Measurements from ENCODE around the gene NKX2-4. TPM values are rescaled to one million over a fixed set of nuclear protein-coding genes. Genes with fewer than 3 reads are reported as not detected.
"Not testable (repeated sequence)": the region's sequence is repeated elsewhere in the genome, so short reads cannot be mapped to it uniquely, and the experiment has no call there.

Gene NKX2-4
- total RNA-seq, 5 donors from 2014 or later (not counting 1 experiment from before 2014, with no cell fraction given) = not detected

DNA sequence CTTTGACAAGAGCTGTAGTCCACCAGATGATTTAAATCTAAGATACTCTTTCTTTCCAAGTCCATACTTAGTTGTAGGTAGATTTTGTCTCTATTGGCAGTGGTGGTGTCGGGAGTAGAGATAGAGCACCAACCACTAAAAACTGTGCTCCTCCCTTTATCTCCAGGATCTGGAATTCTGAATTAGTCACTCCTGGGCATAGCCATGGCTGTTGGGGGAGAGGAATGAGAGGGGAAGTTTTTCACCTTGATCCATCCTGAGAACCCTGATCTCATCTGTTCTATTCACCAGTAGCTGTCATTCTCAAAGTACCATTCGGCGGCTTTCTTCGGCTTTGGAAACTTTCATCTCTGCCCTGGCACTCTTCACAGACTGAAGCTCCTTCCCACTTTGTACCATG lies 35.6 kb upstream of the NKX2-4 start:
- Histone ChIP-seq H3K36me3 (ENCODE audit: control insufficient read depth in 2 of 2, extremely low read depth in 1 of 2, insufficient read depth in 1 of 2, low read length in 1 of 2) (no peaks in the 10 kb centered on the region), H3K4me3 (ENCODE audit: control insufficient read depth in 1 of 2, extremely low read depth in 1 of 2, low read length in 1 of 2) (no peak overlapping the region), H3K4me1 (ENCODE audit: control insufficient read depth in 1 of 2, extremely low read depth in 1 of 2, insufficient read depth in 2 of 2, low read length in 2 of 2) (no peaks in the 10 kb centered on the region), H3K27ac (ENCODE audit: low read length) (no peak overlapping the region), H3K9me3 (no peaks in the 10 kb centered on the region), H3K27me3 (replicated peaks in 1 of 2; ENCODE audit: control insufficient read depth in 2 of 2, extremely low read depth in 1 of 2, insufficient read depth in 2 of 2, low read length in 1 of 2) (peaks cover 2 to 13% of the 10 kb centered on the region in 2 experiments)
- Mint-ChIP-seq H3K4me3 (no peak overlapping the region), H3K36me3 (no peaks in the 10 kb centered on the region), H3K27me3 (peaks cover 41 to 52% of the 10 kb centered on the region in 2 donors), H3K4me1 (no peaks in the 10 kb centered on the region), H3K9me3 (no peaks in the 10 kb centered on the region), H3K27ac (no peak overlapping the region)
- DNase-seq (no peak), ATAC-seq (replicated peaks in 1 of 4) (no peak)
- WGBS (ENCODE audit: insufficient coverage) = 94% methylated on average over 3 of the region's 4 CpGs
- ChIA-PET CTCF (interaction anchor here (0.7 to 1.4 kb wide), 2 partner anchors 72 to 197 kb away, joined by 3 read pairs; no protein-coding TSS in a partner anchor), POLR2A (no interaction called here)

DNA sequence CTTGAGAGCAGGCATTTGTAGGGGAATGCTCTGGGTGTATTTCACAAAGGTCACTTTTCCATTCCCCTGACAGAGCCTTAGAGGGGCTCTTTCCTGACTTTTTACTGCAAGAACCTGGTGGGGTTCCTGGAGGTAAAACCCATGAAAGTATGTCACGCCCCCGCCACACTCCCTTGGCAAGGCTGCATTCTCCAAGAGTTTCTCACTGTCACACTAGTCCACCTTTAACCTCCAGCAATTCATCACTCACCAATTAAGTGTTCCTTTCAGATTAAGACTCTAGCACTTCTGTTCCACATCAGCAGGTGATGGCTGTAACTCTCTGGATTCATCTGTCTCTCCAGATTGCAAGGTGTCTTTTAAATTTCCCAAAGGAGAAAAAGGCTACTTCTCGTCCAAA lies 32.7 kb upstream of the NKX2-4 start:
- Mint-ChIP-seq H3K4me3 (no peak overlapping the region), H3K4me1 (no peaks in the 10 kb centered on the region), H3K9me3 (peaks cover 4 to 17% (median 6%) of the 10 kb centered on the region in 3 donors), H3K36me3 (no peaks in the 10 kb centered on the region), H3K27ac (no peak overlapping the region), H3K27me3 (peaks cover 37 to 38% of the 10 kb centered on the region in 2 donors)
- no peak overlapping the region for H3K4me3 ChIP-seq (ENCODE audit: control insufficient read depth in 1 of 2, extremely low read depth in 1 of 2, low read length in 1 of 2)
- ChIA-PET POLR2A (no interaction called here), CTCF (no interaction called here)
- H3K4me1 ChIP-seq (ENCODE audit: control insufficient read depth in 1 of 2, extremely low read depth in 1 of 2, insufficient read depth in 2 of 2, low read length in 2 of 2) = no peaks in the 10 kb centered on the region
- 94% methylated on average over 2 of the region's 3 CpGs for WGBS (ENCODE audit: insufficient coverage)
- DNase-seq (no peak), ATAC-seq (replicated peaks in 1 of 4) (no peak)
- no peak overlapping the region for H3K27ac ChIP-seq (ENCODE audit: low read length)
- H3K36me3 ChIP-seq (ENCODE audit: control insufficient read depth in 2 of 2, extremely low read depth in 1 of 2, insufficient read depth in 1 of 2, low read length in 1 of 2) = no peaks in the 10 kb centered on the region
- H3K9me3 ChIP-seq = no peaks in the 10 kb centered on the region
- peaks cover 2 to 14% of the 10 kb centered on the region in 2 experiments for H3K27me3 ChIP-seq (replicated peaks in 1 of 2; ENCODE audit: control insufficient read depth in 2 of 2, extremely low read depth in 1 of 2, insufficient read depth in 2 of 2, low read length in 1 of 2)

DNA sequence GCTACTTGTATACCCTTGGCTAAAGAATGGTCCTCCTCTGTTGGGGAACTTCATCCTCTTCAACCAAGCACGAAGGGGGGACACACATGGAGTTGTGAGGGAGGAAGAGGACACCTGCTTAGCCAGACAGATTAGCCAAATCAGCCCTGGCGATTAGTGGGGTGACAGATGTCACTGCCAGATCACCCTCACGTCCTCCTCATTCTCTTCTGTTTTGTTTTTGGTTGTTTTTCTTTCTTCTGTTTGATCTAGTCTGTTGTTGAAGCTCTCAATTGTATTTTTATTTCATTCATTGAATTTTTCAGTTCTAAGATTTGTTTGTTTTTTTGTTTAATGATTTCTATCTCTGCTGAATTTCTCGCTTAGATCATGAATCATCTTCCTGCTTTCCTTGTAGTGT lies 27.5 kb upstream of the NKX2-4 start:
- H3K36me3 Mint-ChIP-seq = no peaks in the 10 kb centered on the region
- no peak overlapping the region for H3K4me3 Mint-ChIP-seq
- no peaks in the 10 kb centered on the region for H3K4me1 Mint-ChIP-seq
- peaks cover 9 to 15% of the 10 kb centered on the region in 2 donors for H3K27me3 Mint-ChIP-seq
- ChIA-PET POLR2A (no interaction called here), CTCF (no interaction called here)
- Histone ChIP-seq H3K9me3 (no peaks in the 10 kb centered on the region), H3K27me3 (replicated peaks in 1 of 2; ENCODE audit: control insufficient read depth in 2 of 2, extremely low read depth in 1 of 2, insufficient read depth in 2 of 2, low read length in 1 of 2) (peaks cover 0 to 14% of the 10 kb centered on the region in 2 experiments), H3K27ac (ENCODE audit: low read length) (no peak overlapping the region), H3K36me3 (ENCODE audit: control insufficient read depth in 2 of 2, extremely low read depth in 1 of 2, insufficient read depth in 1 of 2, low read length in 1 of 2) (no peaks in the 10 kb centered on the region), H3K4me3 (ENCODE audit: control insufficient read depth in 1 of 2, extremely low read depth in 1 of 2, low read length in 1 of 2) (no peak overlapping the region), H3K4me1 (ENCODE audit: control insufficient read depth in 1 of 2, extremely low read depth in 1 of 2, insufficient read depth in 2 of 2, low read length in 2 of 2) (no peaks in the 10 kb centered on the region)
- DNase-seq = no peak
- WGBS (ENCODE audit: insufficient coverage) = no CpG with 5 or more reads among the region's 4 CpGs
- ATAC-seq (replicated peaks in 1 of 4) = no peak
- H3K27ac Mint-ChIP-seq = no peak overlapping the region
- H3K9me3 Mint-ChIP-seq = peaks cover 19 to 52% (median 20%) of the 10 kb centered on the region in 3 donors

DNA sequence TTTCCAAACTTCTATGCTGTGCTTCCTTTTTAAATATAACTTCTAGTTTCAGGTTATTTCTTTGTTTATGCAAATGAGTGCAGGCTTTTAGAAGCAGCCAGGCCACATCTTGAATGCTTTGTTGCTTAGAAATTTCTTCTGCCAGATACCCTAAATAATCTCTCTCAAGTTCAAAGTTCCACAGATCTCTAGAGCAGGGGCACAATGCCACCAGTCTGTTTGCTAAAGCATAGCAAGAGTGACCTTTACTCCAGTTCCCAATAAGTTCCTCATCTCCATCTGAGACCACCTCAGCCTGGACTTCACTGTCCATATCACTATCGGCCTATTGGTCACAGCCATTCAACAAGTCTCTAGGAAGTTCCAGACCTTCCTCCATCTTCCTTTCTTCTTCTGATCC lies 26.4 kb upstream of the NKX2-4 start:
- H3K4me1 Mint-ChIP-seq; DNase-seq; H3K27ac Mint-ChIP-seq; H3K36me3 Mint-ChIP-seq; H3K4me3 Mint-ChIP-seq; H3K4me1 ChIP-seq (ENCODE audit: control insufficient read depth in 1 of 2, extremely low read depth in 1 of 2, insufficient read depth in 2 of 2, low read length in 2 of 2); POLR2A ChIA-PET; H3K36me3 ChIP-seq (ENCODE audit: control insufficient read depth in 2 of 2, extremely low read depth in 1 of 2, insufficient read depth in 1 of 2, low read length in 1 of 2); ATAC-seq (replicated peaks in 1 of 4); H3K4me3 ChIP-seq (ENCODE audit: control insufficient read depth in 1 of 2, extremely low read depth in 1 of 2, low read length in 1 of 2); H3K27ac ChIP-seq (ENCODE audit: low read length); CTCF ChIA-PET; H3K9me3 ChIP-seq: not testable (repeated sequence)
- peaks cover 6 to 13% of the 10 kb centered on the region in 2 donors for H3K27me3 Mint-ChIP-seq
- H3K9me3 Mint-ChIP-seq = peaks cover 19 to 57% (median 22%) of the 10 kb centered on the region in 3 donors
- peaks cover 0 to 14% of the 10 kb centered on the region in 2 experiments for H3K27me3 ChIP-seq (replicated peaks in 1 of 2; ENCODE audit: control insufficient read depth in 2 of 2, extremely low read depth in 1 of 2, insufficient read depth in 2 of 2, low read length in 1 of 2)
- 86% methylated on average over 1 of the region's 1 CpG for WGBS (ENCODE audit: insufficient coverage)

DNA sequence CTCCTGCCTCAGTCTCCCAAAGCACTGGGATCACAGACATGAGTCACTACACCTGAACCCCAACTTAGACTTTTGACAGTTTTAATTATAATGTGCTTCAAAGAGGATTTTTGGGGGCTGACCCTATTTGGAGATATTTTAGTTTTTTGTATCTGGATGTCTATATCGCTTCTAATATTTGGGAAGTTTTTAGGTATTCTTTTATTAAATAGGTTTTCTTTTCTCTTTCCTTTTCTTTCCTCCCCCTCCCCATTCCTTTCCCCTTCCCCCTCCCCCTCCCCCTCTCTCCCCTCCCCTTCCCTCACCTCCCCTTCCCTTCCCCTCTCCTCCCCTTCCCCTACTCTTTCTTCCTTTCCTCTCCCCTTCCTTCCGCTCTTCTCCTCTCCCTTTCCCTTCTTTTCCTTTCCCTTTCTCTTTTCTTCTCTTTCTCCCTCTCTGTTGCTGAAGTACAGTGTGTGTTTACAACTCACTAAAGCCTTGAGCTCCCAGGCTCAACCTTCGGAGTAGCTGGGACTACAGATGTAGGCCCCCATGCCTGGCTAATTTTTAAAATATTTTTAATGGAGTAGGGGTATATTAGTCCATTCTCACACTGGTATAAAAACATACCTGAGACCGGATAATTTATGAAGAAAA lies 24.4 kb upstream of the NKX2-4 start:
- Mint-ChIP-seq H3K4me1 (no peaks in the 10 kb centered on the region), H3K27ac (no peak overlapping the region), H3K9me3 (peaks cover 19 to 65% (median 22%) of the 10 kb centered on the region in 3 donors), H3K36me3 (no peaks in the 10 kb centered on the region), H3K27me3 (peaks cover 13 to 20% of the 10 kb centered on the region in 2 donors), H3K4me3 (no peak overlapping the region)
- CTCF ChIA-PET = no interaction called here
- POLR2A ChIA-PET = no interaction called here
- Histone ChIP-seq H3K9me3 (no peaks in the 10 kb centered on the region), H3K27ac (ENCODE audit: low read length) (no peak overlapping the region), H3K36me3 (ENCODE audit: control insufficient read depth in 2 of 2, extremely low read depth in 1 of 2, insufficient read depth in 1 of 2, low read length in 1 of 2) (no peaks in the 10 kb centered on the region), H3K4me3 (ENCODE audit: control insufficient read depth in 1 of 2, extremely low read depth in 1 of 2, low read length in 1 of 2) (no peak overlapping the region), H3K4me1 (ENCODE audit: control insufficient read depth in 1 of 2, extremely low read depth in 1 of 2, insufficient read depth in 2 of 2, low read length in 2 of 2) (no peaks in the 10 kb centered on the region), H3K27me3 (replicated peaks in 1 of 2; ENCODE audit: control insufficient read depth in 2 of 2, extremely low read depth in 1 of 2, insufficient read depth in 2 of 2, low read length in 1 of 2) (peaks cover 0 to 14% of the 10 kb centered on the region in 2 experiments)
- DNase-seq (no peak), ATAC-seq (replicated peaks in 1 of 4) (no peak)
- no CpG with 5 or more reads among the region's 4 CpGs for WGBS (ENCODE audit: insufficient coverage)

DNA sequence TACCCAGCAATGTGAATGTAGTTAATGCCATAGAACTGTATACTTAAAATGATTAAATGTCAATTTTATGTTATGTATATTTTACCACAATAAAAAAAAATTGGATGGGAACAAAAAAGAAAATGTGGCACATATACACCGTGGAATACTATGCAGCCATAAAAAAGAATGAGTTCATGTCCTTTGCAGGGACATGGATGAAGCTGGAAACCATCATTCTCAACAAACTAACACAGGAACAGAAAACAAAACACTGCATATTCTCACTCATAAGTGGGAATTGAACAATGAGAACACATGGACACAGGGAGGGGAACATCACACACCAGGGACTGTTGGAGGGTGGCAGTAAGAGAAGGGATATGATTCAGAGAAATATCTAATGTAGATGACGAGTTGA lies 21.8 kb upstream of the NKX2-4 start:
- DNase-seq; H3K9me3 ChIP-seq; H3K4me3 ChIP-seq (ENCODE audit: control insufficient read depth in 1 of 2, extremely low read depth in 1 of 2, low read length in 1 of 2); H3K4me1 Mint-ChIP-seq; H3K36me3 Mint-ChIP-seq; ATAC-seq (replicated peaks in 1 of 4); CTCF ChIA-PET; H3K4me3 Mint-ChIP-seq; H3K4me1 ChIP-seq (ENCODE audit: control insufficient read depth in 1 of 2, extremely low read depth in 1 of 2, insufficient read depth in 2 of 2, low read length in 2 of 2); H3K27ac Mint-ChIP-seq; H3K27ac ChIP-seq (ENCODE audit: low read length); POLR2A ChIA-PET; H3K36me3 ChIP-seq (ENCODE audit: control insufficient read depth in 2 of 2, extremely low read depth in 1 of 2, insufficient read depth in 1 of 2, low read length in 1 of 2): not testable (repeated sequence)
- WGBS (ENCODE audit: insufficient coverage) = no CpG with 5 or more reads among the region's 2 CpGs
- peaks cover 0 to 14% of the 10 kb centered on the region in 2 experiments for H3K27me3 ChIP-seq (replicated peaks in 1 of 2; ENCODE audit: control insufficient read depth in 2 of 2, extremely low read depth in 1 of 2, insufficient read depth in 2 of 2, low read length in 1 of 2)
- peaks cover 9 to 46% (median 17%) of the 10 kb centered on the region in 3 donors for H3K9me3 Mint-ChIP-seq
- H3K27me3 Mint-ChIP-seq = peaks cover 30 to 44% of the 10 kb centered on the region in 2 donors

All from T-cell (primary cell).